HL-60/S4 treated with retinoic acid at 250 ng/mL for 4 days and 3 days (cell line): Measurements from ENCODE around the gene BMP6.

Experiments
- in situ Hi-C: fragments of 300-500 bp; cut with MboI; formaldehyde crosslinking; loops from 2 replicates; pipeline ENCODE4 v1.7.0; 2022; ENCODE audit warnings: low sequenced_read_pairs

BMP6 gene

DNA sequence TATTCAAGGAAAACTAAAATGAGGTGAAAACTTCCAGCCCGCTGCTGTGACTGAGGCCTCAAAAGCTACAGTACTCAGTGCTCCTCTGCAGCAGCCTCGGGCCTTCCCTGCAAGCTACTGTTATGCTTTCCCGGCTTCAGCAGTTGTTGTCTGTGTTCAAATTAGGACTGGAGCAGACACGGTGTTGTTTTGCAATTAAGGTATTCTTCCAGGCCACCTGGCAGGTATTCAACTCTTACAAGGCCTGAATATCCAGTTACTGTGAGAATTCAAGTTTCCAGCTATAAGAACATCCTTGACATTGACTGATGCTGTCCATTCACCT lies 174.0 kb downstream of the BMP6 start:
- in situ Hi-C loops: no loop called here

DNA sequence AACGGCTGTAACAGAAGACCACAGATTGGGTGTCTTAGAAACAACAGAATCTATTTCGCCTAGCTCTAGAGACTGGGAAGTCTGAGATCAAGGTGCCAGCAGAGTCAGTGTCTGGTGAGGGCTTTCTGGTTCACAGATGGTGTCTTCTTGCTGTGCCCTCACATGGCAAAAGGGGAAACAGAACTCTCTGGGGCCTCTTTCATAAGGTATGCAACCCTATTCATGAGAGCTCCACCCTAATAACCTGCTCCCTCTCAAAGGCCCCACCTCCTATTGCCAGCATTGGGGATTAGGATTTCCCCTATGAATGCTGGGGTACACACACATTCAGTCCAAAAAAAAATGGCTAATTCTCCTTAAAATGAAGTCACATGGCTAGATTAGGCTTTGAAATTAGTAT lies 174.7 kb downstream of the BMP6 start:
- in situ Hi-C loops: no loop called here

DNA sequence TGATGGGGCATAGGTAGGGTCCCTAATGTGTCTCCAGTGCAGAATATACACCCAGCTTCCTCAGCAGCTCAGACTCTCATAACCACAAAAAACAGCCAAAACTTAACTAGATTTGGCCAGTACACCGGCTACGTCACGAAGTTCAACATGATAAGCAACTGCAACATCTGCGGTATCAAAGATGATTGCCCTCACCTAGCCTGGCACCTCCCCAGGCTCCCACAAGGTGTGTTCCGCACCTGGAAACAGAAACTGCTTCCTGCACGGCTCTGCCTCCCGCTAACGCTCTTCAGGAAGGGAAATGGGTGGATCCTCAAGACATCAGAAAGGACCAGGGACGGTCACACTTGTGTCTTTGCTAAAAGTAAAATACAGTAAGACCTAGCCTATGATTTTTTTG lies 175.2 kb downstream of the BMP6 start:
- in situ Hi-C loops: no loop called here

- in situ Hi-C loops: no loop called here
These were observed 175.9 kb downstream of the BMP6 start for GRCh38 chr6:7901780-7902179.

GRCh38 chr6:7902221-7902620 lies 176.3 kb downstream of the BMP6 start:
- in situ Hi-C loops: no loop called here

DNA sequence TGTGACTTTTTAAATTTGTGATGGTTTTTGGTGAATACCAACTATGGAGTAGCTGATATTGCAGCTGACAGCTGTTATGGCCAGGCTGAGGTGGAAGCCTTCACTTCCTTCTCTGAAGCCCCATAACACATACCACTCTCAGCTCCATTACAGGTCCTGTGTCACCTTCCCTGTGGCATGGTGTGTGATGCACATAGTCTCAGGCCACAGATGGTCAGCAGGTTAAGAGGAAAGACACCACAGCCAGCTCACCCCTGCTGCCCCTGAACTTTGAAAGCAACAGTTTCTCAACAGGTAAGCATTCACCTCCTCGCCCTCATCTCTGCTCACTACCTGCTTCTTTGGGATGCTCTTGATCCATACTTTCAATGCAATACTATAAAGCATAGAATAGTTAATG lies 177.0 kb downstream of the BMP6 start:
- in situ Hi-C loops: no loop called here

DNA sequence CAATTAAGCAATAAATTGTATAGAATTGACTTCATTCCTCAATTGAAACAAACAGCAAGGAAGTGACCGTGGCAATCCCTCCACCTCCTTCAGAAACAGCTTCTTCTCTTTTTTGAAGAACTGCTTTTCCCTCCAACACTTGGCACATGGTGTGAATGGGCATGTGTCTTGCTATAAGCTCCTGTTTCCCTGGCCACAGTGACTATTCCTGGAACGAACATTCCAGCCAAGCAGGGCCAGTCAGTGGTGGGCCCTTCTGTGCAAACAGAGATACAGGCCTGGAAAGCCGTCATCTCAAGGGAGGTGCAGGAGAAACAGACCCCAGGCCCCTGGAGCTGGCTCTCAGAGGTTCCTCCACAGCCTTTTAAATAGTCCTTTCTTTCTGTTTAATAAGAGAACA lies 177.8 kb downstream of the BMP6 start:
- in situ Hi-C loops: no loop called here

- in situ Hi-C loops: no loop called here
These were observed 178.9 kb downstream of the BMP6 start for GRCh38 chr6:7904654-7905319.

DNA sequence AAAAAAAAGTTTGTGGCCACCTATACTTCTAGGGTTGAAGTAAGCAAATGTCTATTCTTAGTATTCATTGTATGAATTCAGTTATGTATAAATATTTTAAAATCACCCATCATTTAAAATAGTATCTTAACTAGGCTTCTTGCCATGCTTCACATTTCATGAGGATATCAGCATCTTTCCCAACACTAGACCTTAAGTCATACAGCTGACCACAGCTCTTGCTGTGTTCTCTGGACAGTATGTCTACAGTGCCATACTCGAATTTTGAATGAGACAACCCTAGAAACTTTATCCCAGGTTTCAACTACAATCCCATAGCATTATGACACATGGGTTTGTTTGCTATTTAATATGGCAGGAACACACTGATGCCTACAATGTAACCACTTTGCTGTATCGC lies 179.5 kb downstream of the BMP6 start:
- in situ Hi-C loops: no loop called here

DNA sequence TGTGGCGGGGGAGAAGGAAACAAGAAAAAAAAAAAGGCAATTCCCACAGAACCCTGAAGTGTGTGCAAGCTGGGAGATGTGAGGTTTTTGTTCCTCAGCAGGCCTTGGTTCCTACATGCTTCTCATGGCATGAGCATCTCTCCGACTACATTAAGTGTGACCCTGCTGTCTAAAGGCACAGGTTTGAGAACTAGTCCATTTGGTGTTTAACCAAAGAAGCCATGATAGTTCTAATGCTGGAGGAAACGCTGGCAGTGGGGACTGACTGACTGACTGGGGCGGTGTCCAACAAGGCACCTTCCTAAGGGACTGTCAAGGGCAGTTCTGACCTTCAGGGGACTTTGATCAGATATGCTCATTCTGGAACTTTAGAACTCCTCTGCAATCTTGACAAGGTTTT lies 180.8 kb downstream of the BMP6 start:
- in situ Hi-C loops: no loop called here

DNA sequence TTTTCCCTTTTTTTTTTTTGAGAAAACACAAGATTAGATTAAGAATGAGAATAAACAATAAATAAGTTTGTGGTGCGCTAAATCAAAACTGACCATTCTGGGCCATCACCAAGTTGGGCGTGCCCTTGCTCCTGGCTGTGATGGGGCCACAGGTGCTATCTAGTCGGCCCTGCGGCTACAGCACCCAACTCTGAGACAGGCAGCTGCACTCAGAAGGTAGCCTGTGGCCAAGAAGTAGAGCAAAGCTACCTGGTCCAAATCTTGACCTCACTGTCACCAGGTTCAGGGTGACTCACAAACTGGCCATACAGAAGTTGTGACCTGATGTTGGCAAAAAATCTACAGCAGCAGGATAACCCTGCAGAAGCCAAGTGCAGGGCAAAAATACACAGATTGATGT lies 181.3 kb downstream of the BMP6 start:
- in situ Hi-C loops: no loop called here

DNA sequence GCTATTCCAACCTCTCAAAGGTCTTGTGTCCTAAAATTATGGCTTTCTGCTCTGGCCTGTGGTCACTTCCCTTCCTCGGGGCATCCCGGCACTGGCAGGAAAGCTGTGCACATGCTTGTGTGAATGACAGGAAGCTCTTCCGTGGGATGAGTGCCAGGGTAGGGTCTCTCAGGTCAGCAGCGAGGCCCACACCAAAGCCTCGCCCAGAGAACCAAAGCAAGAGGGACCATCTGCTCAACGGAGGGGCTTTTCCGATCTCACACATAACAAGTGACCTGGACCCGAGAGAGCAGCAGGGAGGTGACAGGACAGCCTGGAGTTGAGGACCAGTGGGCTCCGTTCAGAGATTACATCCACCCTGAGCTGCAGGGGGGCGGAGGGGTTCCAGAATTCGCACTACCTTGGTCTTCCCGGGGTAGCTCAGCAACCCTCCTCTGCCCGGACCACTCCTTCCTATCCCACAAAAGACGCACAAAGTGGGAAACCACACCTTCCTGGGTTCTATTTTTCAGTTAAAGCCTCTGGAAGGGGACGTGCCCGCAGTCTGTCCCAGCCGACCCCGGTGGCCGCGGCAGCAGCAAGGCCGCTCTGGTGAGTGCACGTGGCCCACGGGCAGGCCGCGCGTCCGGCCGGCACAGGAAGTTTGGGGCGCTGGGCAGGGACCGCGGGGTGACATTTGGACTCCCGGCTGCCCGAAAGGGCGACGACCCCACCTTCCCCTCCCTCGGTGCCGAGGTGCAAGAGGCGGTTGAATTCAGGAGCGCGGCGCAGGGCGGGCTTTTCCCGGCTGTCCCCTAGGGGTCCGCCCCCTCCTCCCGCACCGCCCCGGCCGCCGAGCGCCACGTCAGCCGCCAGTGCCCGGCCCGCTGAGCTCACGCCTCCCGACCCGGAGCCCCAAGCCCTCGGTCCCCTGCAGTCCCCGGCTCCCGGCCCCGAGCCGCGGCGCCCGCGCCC lies 183.7 kb downstream of the BMP6 start:
- in situ Hi-C loops: no loop called here

DNA sequence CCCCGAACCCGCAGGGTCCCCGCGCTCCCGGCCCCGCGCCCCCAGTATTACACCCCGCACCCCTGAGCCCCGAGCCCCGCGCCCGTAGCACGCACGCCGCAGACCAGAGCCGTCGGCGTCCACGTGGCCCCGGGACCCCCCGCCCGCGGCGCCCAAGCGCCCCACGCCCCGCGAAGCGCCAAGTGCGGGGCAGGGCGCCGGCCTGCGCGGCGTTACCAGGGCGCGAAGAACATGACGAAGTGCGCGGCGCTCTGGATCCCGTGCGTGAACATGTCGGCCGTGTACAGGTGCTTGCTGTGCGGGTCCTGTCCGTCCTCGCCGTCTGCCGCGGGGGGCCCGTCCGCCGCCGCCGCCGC lies 184.4 kb downstream of the BMP6 start:
- in situ Hi-C loops: no loop called here

- in situ Hi-C loops: no loop called here
These were observed 184.9 kb downstream of the BMP6 start, which contains the start of gene TXNDC5 for GRCh38 chr6:7910654-7911344. Gene TXNDC5 (minus strand): TSS chr6:7910788. CDS start chr6:7910776, 12 bp downstream.

GRCh38 chr6:7911345-7911725 lies 185.4 kb downstream of the BMP6 start:
- in situ Hi-C loops: no loop called here

DNA sequence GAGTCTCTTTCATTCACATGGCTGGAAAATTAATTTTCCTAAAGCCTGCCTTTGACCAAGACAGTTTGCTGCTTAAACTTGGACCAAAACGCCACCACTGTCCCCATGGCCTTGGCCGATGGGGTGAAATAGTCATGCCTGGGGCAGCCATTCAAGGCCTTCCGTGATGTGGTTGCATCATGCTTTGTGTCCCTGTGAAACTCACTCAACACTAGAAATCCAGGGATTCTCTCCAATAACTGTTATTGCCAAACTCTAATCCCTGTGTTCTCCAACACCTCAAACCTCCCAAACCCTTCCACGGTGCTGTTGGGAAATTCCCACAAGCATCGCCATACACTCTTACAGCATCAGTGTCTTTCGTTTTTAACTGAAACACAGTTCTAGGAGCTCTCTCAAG lies 186.1 kb downstream of the BMP6 start:
- in situ Hi-C loops: no loop called here

GRCh38 chr6:7912736-7913517 lies 187.0 kb downstream of the BMP6 start:
- in situ Hi-C loops: no loop called here

GRCh38 chr6:7914311-7914710 lies 188.4 kb downstream of the BMP6 start:
- in situ Hi-C loops: no loop called here

DNA sequence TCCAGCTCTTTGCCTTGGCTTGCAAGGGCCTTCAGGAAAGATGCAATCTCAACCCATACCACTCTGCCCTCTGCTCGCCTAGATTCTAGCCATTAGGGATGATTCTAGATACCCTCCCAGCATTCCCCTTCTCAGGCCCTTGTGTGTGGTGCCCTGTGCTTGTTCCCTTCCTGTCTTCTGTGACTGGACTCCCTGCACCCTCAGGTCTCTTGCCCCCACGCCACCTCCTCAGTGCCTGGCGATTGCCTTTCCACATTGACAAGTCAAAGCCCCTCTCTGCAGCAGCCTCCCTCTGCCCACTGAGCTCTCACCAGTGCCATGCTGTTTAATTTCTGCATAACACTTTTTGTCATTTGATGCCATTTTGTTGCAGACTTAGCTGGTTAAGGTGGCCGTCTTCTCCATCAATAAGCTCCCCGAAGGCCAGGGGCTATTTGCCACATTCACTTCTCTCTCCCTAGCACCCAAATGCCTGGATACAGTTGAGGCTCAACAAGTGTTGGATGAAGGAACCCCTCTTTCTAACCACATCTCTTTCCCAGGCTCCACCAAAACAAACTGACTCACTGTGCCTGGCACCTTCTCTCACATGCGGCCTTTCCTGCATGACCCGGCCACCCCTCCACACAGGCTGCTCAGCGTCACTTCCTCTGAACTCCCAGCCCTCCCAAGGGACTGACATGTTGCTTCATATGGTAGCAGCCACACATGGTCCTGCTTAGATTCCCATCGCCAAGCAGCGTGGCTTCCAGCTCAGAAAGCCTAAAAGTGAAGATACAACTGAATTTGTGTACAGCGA lies 189.3 kb downstream of the BMP6 start:
- in situ Hi-C loops: no loop called here

DNA sequence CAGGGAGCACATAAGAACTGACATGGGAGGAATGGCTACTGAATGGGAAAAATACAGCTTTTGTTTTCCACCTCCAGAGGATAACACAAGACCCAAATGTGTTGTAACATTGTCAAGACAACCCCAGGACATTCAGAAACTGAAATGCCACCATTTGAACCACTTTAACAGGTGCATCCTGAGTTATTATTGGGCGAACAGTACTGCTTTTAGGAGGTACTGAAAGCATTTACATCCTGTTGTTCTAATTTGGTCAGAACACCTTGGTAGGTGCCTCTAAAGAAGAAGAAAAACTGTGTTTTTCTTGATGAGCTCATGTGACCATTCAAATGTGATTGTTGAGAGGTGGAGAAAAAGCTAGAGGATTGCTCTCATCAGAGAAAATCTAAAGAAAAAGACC lies 191.1 kb downstream of the BMP6 start:
- in situ Hi-C loops: no loop called here
